ENCODE results near the gene KLF6.

Gene KLF6

DNA sequence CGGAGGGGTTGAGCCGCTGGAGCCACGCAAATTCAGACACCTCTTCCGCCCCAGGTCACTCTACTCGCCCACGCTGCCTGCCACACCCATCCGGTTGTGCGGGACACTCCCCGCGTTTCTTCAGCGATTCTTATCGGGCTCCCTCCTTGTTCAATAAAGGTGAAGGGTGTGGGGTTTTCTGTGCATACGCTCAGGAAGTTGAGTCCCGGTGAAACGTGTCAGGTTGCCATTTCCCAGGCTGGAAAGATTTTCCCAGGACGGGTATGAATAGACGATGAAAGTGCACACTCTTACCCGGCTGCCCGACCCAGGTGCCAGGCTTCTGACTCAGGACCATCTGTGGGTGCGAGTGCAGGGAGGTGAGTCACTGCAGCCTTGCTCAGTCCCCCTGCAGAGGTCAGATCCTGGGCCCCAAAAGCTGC, 22.0 kb downstream of the KLF6 start:
- DNase-seq (ENCODE audit: low read depth, low spot score): no peak
- no peak overlapping the region for H3K4me3 ChIP-seq (ENCODE audit: low read length)

DNA sequence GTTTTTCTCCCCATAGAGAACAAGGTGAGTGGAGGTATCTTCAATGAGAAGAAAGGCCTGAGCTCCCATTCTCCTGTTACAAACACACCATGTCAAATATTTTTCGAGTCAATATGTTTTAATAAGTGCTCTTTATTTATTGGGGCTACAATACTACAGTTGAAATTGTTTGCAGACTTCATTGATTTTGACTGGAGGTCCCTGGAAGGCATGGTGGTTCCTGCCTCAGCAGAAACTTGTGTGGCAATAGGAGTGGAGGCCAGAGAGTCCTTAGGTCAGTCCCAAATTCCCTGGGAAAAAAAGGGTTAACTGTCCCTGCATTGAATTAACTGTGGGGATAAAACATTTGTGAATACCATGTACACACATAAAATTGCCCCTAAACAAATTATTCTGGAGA, 22.7 kb downstream of the KLF6 start:
- DNase-seq (ENCODE audit: low read depth, low spot score): no peak
- no peak overlapping the region for H3K4me3 ChIP-seq (ENCODE audit: low read length)

DNA sequence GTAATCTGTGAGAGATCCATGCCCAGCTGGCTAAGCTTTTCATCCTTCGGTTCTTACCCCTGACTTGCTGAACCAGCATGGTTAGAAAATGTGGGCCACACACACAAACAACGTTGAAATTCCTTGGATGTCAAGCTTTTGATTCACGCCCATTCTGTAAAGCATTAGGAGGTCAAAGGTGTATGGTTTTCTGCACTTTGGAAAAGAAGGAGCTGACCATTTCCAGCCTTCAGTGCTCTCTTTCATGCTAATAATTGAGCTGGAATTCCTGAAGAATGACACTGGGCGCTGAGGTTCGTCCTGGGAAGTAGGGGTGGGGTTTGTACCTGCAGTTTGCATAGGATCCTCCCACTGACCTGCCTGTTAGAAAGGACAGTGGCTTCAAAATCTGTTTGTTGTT, 23.1 kb downstream of the KLF6 start:
- DNase-seq (ENCODE audit: low read depth, low spot score): no peak

DNA sequence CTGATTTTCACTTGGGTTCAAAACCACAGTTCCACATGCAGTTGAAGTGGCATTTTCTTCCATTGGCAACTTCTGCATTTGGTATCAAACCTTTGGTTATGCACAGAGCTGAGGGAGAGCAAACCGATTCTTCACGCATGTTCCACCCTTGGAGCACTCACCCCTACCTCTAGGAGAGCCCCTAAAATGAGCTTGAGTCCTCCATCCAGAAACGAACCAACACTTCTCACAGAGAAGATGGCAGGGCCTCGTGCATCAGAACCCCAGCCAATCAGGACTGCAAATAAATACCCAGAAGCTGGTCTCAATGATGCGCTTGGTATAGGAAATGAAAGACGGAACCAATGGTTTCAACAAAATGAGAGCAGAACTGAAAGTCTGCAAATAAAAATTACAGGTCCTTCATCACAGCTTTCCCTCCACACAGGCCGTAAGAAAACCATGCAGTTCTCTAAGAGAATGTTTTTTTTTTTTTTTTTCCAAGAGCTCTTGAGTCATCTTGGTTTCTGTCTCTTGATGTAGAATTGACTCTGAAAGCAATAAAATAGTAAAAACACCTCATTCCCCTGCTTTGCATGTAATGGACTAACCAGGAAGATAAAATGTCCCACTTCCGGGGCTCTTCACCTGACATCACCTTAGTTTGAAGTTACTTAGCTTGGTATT, 23.9 kb downstream of the KLF6 start:
- DNase-seq (ENCODE audit: low read depth, low spot score): no peak
- H3K4me3 ChIP-seq (ENCODE audit: low read length): no peak overlapping the region

More for the DNA sequence above, 23.1 kb downstream of the KLF6 start:
- no peak overlapping the region for H3K4me3 ChIP-seq (ENCODE audit: low read length)

DNA sequence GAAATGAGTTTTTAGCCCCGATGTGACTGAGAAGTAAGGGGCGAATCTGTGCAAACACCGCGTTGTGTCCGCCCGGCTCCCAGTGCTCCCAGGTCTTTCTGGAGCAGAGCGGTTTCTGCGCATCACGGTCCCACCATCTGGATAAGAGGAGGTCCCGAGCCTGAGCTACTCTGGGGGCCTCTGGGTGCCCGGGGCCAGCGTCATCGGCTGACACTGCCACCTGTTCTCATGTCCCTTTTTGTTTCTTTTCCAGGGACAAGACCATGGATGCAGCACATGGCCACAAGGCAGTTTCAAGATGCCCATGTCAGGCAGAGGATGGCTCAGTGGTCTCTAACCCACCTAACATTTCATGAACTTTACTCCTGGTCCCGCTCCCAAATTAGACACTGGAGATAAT, 24.9 kb downstream of the KLF6 start:
- DNase-seq (ENCODE audit: low read depth, low spot score): no peak
- no peak overlapping the region for H3K4me3 ChIP-seq (ENCODE audit: low read length)

DNA sequence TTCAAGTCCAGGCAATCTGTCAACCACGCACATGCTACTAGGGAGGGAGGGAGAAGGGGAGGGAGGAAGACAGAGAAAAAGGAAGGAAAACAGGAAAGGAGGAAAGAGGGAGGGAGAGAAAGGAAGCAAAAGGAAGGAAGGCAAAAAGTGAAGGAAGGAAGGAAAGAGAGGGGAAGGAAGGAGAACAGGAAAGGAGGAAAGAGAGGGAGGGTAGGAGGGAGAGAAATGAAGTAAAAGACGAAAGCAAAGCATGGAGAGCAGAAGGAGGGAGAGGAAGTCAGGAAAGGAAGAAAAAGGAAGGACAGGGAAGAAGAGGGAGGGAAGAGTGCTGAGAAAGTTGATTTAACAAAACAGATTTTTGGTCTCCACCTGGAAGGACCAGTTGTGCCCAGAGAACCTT, 25.6 kb downstream of the KLF6 start:
- DNase-seq (ENCODE audit: low read depth, low spot score): no peak
- H3K4me3 ChIP-seq (ENCODE audit: low read length): no peak overlapping the region

DNA sequence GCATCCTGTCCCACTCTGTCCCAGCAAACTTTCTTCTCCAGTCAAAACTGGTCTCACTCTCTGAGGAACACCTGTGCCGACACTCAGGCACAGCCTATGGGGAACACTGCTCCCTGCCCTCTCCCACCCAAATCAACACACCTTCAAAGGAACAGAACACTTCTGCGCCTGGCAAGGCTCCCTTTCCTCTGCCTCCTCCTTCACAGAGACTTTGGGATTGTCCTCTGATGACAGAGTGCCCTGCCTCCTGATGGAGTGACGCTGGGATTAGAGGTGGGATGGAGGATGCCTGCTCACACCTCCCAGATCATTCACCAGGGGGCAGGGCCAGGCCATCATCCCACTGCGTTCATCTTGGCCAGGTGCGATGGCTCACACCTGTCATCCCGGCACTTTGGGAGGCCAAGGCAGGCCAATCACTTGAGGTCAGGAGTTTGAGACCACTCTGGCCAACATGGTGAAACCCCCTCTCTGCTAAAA, 26.5 kb downstream of the KLF6 start:
- no peak overlapping the region for H3K4me3 ChIP-seq (ENCODE audit: low read length)
- DNase-seq (ENCODE audit: low read depth, low spot score): no peak

DNA sequence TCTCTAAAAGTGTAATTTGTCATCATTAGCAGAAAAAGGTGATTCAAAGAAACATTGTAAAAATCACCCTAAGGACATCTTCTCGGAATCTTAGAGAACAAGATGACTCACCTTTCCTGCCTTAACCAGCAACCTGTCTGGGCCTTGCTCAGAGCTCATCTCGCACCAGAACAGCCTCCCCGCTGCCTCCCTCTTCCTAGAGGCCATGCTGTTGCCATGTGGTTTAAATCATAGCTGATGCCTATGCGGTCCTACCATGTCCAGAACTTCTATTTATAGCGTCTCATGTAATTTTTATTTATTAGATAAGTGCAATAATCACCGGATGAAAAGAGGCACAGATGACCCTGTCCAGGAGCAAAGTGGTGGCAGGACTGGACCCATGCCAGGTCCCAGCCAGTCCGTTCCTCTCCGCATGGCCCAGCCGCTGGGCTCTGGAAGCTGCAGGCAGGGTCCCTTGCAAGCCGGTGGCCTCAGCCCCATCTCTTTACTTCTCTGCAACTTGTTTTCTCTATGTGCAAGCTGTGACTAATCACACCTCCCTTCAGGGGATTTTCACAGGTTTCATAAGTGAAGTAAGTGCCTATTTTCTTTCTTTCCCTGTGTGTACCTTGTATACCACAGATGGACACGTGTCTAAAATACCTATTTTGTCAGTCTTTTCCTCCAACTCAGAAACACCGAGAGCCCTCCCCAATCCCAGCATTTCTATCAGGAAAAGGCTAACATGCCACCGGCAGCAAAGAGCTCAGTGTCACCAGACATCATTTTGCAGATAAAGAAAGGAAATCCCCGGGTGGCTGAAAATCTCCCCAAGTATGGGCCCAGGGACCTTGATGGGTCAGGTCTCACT, 27.1 kb downstream of the KLF6 start:
- DNase-seq (ENCODE audit: low read depth, low spot score): no peak
- no peak overlapping the region for H3K4me3 ChIP-seq (ENCODE audit: low read length)

DNA sequence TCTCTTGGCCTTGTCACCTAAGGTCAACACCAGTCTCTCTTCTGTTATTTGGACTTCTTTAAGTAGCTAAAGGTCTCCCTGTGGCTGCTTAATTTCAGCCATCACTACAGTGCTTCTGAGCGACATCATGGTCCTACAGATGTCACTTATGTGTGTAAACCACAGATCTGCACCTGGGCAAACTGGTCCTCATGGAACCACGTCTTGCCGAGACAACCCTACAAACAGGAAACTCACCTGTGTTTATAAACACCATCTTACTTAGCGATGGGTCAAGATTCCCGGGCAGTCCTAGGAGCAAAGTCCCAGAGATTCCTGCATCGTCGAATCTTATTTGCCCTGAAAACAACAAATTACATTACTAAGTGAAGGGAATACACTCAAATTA, 27.8 kb downstream of the KLF6 start:
- H3K4me3 ChIP-seq (ENCODE audit: low read length): no peak overlapping the region
- DNase-seq (ENCODE audit: low read depth, low spot score): no peak

DNA sequence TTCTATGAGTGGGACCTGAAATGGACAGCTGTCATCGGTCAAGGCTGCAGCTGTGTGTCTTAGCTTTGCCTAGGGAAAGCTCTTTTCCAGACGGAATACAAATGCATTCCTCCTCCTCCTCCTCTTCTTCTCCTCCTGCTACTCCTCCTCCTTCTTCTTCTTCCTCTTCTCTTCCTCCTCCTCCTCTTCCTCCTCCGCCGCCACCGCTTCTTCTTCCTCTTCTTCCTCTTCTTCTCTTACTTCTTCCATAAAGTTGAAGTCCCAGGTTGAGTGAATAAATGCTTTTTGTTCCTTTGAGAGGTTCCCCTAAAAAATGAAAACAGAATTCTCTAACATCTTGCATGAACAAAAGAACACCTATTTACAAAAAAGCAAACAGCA, 28.7 kb downstream of the KLF6 start:
- no peak for DNase-seq (ENCODE audit: low read depth, low spot score)
- no peak overlapping the region for H3K4me3 ChIP-seq (ENCODE audit: low read length)

DNA sequence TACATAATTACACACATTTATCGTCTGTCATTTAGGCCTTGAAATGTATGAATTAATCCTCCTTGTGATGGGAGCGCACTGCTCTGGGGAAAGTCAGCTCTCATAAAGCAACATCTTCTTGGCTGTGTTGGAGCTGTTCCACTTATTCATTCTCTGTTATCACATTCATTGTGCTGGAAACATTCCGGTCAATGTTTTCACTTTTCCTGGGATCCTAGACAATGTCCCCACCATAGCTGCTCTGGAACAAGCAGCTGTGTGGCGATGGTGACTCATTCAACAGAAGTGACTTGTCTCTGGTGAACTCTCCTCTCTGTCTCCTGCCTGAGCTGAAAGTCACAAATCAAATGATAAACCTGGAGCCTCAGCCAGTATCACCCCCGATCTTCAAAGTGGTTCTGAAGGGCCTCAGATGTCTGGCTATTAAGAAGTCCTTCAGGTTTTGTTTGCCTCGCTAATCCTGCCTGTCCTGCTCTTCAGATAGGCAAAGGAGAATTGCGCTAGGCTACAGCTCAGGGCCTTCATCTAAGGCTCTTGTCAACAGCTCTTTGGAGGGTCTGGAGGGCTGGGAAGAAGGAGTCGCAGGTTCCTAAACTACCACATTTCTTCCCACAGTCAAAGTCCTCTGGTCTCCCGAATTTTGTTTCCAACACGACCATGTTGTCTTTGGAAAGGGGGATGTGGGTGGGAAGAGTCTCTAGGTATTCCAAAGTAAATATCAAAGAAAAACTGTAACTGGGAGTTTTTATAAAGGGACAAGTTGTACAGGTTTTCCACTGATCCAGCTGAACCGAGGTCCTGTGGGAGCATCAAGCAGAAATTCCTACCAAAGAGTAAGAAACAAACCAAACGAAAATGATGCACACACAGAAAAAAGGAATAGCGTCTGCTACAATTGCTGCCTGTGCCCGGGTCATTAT, 29.3 kb downstream of the KLF6 start:
- no peak for DNase-seq (ENCODE audit: low read depth, low spot score)
- H3K4me3 ChIP-seq (ENCODE audit: low read length): no peak overlapping the region

DNA sequence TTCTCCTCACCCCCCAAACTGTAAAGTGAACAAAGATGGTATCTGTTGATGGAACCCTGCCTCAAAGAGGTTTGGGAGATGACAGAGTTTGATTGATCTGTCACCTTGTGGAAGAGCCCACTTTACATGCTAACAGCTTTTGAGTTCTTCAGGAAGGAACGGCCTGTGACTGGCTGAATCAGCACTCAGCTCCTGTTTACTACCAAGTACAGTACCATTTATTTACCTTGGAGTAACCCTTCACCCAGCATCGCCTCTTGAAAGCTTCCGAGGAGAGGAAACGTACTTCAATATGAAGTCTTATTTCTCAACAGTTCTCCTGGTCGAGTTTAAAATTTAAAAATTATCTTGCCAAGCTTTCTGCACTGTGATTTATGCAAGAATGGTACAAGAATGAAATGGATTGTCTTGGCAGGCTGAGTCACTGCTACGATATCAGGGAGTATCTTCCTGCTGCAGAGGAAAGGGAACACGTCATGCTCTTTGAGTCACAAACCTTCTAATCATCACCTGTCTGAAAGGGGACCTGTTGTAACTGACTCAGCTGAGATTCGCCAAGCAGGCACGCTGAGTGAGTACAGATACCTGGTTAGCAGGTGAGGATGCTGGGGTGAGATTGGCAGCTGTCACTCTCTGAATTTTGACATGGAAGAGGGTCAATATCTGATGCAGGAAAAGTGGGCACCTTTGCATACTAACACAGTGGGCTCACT, 30.1 kb downstream of the KLF6 start:
- H3K4me3 ChIP-seq (ENCODE audit: low read length): no peak overlapping the region
- DNase-seq (ENCODE audit: low read depth, low spot score): no peak

DNA sequence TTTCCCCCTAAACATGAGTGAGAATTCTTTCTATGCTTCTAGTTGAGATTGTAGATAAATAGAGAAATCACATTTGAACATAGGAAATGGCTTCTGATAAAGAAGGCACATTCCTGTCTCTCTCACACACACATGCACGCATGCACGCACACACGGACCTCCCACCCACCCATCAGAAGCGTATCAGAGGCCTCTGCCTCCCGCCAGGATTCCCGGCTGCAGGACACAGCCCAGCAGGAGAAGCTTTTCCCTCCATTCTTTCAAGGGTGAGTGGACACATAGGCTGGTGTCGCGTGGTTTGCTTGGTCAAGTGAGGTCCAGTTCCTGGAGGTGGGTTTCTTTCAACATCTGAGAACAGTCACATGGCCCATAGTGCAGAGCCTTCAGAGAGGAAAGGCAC, 34.2 kb downstream of the KLF6 start:
- no peak overlapping the region for H3K4me3 ChIP-seq (ENCODE audit: low read length)

DNA sequence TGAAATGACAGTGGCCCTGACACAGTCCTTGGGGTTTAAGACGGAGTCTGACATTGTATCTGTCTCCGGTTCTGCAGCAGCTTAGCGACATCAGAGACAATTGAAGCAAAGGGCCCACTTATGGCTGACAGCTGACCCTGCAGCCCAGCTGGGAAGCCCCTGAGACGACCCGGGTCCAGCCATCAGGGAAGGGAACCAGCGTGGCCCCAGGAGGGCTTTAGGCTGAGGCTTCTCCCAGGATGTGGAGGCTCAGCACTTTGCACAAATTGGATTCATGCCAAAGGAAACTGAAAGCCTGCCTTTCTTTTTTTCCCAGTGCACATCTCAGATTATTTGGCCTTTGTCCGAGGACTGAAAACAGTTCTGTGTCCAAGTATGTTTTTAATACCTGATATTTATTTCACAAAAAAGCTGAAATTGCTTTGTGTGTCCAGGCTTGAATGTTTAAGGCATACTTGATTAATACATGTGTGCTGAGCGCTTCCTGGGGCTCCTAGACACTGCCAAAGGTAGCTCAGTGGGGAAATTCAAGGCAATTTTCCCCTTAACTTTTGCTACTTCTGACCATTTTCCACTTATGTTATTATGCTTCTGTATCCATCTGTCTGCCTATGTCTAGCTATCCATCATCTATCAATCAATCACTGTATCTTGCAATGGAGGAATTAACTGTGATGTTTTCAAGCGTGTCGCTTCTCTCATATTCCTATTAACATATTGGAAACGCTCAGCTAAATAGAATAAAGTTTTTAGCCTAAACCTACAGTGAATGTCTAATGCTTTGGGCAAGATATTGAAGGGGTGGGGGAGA, 34.8 kb downstream of the KLF6 start:
- H3K4me3 ChIP-seq (ENCODE audit: low read length): no peak overlapping the region
- DNase-seq (ENCODE audit: low read depth, low spot score): no peak

More for the DNA sequence above, 34.2 kb downstream of the KLF6 start:
- DNase-seq (ENCODE audit: low read depth, low spot score): no peak

DNA sequence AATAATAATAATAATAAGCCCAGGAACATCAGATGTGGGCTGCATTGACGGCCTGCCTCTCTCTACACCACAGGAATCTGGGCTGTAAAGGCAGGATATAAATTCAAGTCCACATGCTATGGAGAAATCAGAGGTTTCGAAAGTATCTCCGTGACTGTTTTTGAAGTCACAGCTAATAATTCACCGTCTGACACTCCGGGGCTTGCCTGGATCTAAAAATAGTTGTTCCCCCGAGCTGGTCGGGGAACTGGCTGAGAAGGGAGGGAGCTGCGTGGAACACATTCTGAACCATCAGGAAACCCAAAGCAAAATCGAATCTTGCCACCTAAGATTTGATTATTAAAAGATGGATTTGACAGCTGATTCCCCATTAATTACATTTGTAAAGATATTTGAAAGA, 35.4 kb downstream of the KLF6 start:
- no peak overlapping the region for H3K4me3 ChIP-seq (ENCODE audit: low read length)
- no peak for DNase-seq (ENCODE audit: low read depth, low spot score)

DNA sequence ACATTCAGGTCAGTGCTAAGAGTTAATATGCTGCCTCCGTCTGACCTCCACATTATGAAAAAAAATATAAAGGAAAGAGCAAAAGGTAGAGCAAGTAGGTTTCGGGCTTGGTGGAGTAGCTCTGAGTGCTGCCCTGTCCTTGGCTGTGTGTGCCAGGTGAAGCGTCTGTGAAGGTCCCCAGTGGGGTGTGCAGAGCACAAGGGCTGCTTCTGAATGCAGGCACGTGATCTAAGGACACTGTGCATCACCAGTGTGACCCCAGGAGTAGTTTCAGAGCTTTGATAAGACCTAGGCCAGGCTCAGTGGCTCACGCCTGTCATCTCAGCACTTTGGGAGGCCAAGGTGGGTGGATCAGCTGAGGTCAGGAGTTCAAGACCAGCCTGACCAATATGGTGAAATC, 36.0 kb downstream of the KLF6 start:
- no peak overlapping the region for H3K4me3 ChIP-seq (ENCODE audit: low read length)
- no peak for DNase-seq (ENCODE audit: low read depth, low spot score)

DNA sequence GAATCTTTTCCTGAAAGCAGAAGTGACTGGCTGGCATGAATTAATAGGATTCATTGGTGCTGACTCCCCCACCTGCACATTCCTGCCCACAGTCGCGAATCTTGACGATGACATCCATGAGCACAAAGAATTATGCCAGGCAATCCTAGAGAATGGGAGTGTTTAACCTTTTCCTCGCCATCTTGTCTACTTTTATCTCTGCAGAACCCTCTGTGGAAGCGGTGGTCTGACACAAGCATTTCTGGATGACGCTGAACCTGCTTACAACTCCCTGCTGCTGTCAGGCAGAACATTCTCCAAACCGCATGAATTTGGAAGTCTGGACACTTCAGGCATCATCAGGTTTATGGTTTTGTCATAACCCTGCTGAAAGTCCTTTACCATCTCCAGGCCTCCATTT, 36.5 kb downstream of the KLF6 start:
- no peak overlapping the region for H3K4me3 ChIP-seq (ENCODE audit: low read length)
- no peak for DNase-seq (ENCODE audit: low read depth, low spot score)

DNA sequence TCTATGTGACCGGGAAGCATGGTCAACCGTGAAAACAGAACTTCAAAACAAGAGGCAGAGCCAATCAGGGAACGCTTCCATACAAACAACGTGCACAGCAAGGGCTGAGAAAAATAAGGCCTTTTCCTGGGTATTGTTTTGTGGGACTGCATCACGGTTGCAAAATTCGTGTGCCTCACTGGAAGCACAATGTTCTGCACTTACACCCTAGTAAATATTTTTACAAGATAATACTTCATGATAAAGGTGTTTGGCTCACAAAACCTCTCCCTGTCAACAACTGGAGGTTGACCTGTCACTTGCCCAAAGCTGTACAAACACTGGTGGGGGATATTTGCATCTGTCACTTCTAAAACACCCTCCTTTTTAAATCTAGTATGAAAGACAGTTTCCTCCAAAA, 37.0 kb downstream of the KLF6 start:
- DNase-seq (ENCODE audit: low read depth, low spot score): no peak
- no peak overlapping the region for H3K4me3 ChIP-seq (ENCODE audit: low read length)

All from Jurkat, Clone E6-1 (cell line).